SU-DHL-6 (cell line): ENCODE measurements around the gene MAGEB3.
"Not testable (repeated sequence)": the region's sequence is repeated elsewhere in the genome, so short reads cannot be mapped to it uniquely, and the experiment has no call there.

Experiments used
- EZH2phosphoT487 ChIP-seq: fragments of 200-600 bp; sonication (generic), shearing (Covaris generic); conservative IDR thresholded peaks from 2 replicates; pipeline ENCODE4 v1.6.1; 2018; ENCODE audit warnings: mild to moderate bottlenecking, antibody characterized with exemption, low read length, moderate library complexity, mixed read lengths
- TF ChIP-seq, protein P1 (sequence below): fragments of 200-600 bp; sonication (generic); IDR thresholded peaks from one replicate; pipeline ENCODE4 v1.5.1; 2017; ENCODE audit warnings: antibody characterized with exemption, mild to moderate bottlenecking, low read length, moderate library complexity; ENCODE audit not compliant: insufficient read depth, poor library complexity, severe bottlenecking

DNA sequence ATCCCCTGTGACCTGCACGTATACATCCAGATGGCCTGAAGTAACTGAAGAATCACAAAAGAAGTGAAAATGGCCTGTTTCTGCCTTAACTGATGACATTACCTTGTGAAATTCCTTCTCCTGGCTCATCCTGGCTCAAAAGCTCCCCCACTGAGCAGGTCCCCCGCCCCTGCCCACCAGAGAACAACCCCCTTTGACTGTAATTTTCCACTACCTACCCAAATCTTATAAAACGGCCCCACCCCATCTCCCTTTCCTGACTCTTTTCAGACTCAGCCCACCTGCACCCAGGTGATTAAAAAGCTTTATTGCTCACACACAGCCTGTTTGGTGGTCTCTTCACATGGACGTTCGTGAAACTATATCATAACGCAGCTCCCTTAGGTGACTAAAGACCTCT, 36.5 kb upstream of the MAGEB3 start:
- TF ChIP-seq, protein P1, sequence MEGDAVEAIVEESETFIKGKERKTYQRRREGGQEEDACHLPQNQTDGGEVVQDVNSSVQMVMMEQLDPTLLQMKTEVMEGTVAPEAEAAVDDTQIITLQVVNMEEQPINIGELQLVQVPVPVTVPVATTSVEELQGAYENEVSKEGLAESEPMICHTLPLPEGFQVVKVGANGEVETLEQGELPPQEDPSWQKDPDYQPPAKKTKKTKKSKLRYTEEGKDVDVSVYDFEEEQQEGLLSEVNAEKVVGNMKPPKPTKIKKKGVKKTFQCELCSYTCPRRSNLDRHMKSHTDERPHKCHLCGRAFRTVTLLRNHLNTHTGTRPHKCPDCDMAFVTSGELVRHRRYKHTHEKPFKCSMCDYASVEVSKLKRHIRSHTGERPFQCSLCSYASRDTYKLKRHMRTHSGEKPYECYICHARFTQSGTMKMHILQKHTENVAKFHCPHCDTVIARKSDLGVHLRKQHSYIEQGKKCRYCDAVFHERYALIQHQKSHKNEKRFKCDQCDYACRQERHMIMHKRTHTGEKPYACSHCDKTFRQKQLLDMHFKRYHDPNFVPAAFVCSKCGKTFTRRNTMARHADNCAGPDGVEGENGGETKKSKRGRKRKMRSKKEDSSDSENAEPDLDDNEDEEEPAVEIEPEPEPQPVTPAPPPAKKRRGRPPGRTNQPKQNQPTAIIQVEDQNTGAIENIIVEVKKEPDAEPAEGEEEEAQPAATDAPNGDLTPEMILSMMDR: not testable (repeated sequence)
- not testable (repeated sequence) for TF ChIP-seq EZH2phosphoT487
